ENCODE data around the gene PHACTR1.

GRCh38 chr6:13201336-13201735 is 484.8 kb downstream of the PHACTR1 start:
- TF ChIP-seq, protein P1, sequence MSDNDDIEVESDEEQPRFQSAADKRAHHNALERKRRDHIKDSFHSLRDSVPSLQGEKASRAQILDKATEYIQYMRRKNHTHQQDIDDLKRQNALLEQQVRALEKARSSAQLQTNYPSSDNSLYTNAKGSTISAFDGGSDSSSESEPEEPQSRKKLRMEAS (IDR thresholded peaks at IDR 0.05): no peak
- TF ChIP-seq NFIC (IDR thresholded peaks at IDR 0.05): no peak
- TF ChIP-seq TAF1 (IDR thresholded peaks at IDR 0.05; ENCODE audit: low read depth): no peak
- TF ChIP-seq EP300 (IDR thresholded peaks at IDR 0.05; ENCODE audit: borderline replicate concordance): no peak
- no peak for TF ChIP-seq USF1 (IDR thresholded peaks at IDR 0.05)
- TF ChIP-seq CREB1 (IDR thresholded peaks at IDR 0.05; ENCODE audit: low read depth): no peak
- no peak for TF ChIP-seq RAD21 (IDR thresholded peaks at IDR 0.05; ENCODE audit: low read depth)

Measured in Ishikawa (cell line).